Measurements from ENCODE around the gene BFSP2.
"Not testable (repeated sequence)": the region's sequence is repeated elsewhere in the genome, so short reads cannot be mapped to it uniquely, and the experiment has no call there.

Gene BFSP2

GRCh38 chr3:133482474-133482873, 82.6 kb downstream of the BFSP2 start:
- DNase-seq: not testable (repeated sequence)

DNA sequence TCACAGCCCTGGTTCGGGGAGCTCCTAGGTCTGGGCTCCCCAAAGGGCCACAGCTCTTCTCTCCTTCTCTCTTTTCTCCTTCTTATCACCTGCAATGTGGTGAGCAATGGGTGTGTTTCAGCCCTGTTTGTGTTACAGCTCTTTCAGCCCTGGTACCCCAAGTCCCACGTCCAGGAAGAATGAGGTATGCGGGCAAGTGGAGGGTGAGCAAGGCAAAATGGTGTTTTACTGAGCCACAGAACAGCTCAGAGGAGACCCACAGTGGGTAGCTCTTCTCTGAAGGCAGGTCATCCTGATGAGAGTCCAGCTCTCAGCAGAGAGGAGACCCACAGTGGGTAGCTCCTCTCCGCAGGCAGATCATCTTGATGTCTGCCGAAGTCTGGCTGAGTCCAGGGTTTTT, 86.8 kb downstream of the BFSP2 start:
- DNase-seq: no peak

DNA sequence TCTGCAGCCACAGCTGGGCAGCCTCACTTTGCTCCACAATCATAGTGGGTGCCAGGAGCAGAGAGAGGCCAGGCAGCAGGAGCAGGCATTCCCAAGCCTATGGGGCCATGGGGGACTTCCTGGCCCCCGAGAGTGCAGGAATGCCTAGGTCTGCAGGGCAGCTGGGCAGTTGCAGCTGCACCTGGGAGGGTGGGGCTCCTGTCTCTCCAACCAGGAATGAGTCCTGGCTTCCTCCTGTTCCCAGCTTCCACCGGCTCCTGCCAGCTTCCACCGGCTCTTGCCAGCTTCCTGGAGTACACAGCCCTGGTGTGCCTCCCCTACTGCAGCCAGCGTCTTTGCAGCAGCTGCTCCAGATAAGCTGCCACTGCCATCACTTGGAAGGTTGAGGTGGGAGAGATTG, 87.3 kb downstream of the BFSP2 start:
- DNase-seq: no peak

DNA sequence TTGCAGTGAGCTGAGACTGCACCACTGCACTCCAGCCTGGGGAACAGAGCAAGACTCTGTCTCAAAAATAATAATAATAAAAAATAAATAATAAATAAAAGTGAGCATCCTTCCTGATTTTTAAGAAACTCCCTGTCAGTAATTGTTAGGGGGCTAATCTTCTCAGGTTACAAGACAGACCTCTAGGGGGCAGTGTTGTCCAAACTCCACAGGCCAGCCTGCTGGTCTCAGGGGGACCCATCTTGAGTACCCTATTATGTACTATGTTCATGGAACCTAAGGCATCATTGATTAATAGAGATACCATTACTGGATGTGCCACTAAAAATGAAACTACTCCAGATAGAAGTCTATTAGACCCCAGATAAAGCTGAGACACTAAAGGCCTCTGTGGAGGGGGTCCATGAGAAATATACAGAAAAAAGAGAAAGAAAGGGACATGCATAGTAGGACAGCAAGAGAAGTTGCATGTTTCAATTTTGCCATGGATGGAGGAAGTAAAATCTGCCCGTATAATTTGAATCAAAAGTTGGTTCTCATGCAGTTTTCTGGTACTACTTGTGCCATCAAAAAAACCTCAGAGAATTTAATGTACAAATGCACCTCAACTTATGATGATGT, 88.2 kb downstream of the BFSP2 start:
- DNase-seq: no peak

DNA sequence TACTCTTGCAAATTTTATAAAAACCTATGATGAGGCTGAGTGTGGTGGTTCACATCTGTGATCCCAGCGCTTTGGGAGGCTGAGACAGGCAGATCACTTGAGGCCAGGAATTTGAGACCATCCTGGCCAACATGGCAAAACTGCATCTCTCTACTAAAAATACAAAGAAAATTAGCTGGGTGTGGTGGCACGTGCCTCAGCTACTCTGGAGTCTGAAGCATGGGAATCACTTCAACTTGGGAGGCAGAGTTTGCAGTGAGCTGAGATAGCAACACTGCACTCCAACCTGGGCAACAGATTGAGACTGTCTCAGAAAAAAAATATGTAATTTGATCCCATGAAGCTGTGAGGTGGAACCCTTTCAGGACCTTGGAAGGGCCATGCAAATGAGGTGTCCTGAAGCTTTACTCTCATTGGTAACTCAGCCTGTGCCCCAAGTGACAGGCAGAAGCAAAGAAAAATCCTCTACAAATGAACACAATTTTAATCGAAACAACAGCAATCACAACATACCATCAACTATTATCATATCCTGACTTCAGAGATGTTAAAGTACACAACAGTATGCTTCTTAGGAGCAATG, 89.0 kb downstream of the BFSP2 start:
- no peak for DNase-seq

GRCh38 chr3:133489466-133490085, 89.7 kb downstream of the BFSP2 start:
- no peak for DNase-seq

- DNase-seq: no peak
These were observed 90.9 kb downstream of the BFSP2 start for GRCh38 chr3:133490468-133491351.

GRCh38 chr3:133491481-133492059, 91.7 kb downstream of the BFSP2 start:
- DNase-seq: no peak

GRCh38 chr3:133492159-133492741, 92.4 kb downstream of the BFSP2 start:
- DNase-seq: no peak

DNA sequence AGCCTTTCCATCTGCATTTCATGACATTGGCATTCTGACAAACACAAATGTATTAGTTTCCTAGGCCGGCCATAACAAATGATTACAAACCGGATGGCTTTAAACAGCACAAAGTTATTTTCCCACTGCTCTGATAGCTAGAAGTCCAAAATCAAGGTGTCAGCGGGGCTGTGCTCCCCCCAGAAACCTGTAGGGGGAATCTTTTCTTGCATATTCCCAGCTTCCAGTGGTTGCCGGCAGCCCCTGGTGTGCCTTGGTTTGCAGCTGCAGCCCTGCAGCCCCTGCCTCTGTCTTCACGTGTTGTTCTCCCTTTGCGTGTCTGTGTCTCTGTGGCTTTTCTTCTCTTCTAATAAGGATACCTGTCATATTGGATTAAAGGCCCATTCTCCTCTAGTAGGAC, 94.6 kb downstream of the BFSP2 start:
- DNase-seq: no peak

- not testable (repeated sequence) for DNase-seq
These were observed 102.7 kb downstream of the BFSP2 start for GRCh38 chr3:133502542-133502941.

- no peak for DNase-seq
These were observed 103.6 kb downstream of the BFSP2 start for GRCh38 chr3:133503409-133503808.

DNA sequence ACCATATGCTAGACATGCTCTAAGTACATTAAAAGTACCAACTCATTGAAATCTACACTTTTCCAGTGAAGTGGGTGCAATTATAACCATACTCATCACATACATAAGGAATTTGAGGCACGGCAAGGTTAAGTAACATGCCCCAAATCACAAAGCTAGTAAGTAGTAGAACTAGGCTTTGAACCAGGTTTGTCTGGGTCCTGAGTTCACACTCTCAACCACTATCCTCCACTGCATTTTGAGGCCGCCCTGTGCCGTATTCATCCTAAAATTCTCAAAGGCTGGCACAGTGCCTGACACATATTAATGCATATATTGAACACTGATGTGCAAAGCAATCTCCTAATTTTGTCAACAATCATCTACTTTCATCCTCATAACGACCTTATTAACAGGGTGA, 104.9 kb downstream of the BFSP2 start:
- DNase-seq: no peak

- no peak for DNase-seq
These were observed 106.0 kb downstream of the BFSP2 start for GRCh38 chr3:133505813-133506212.

DNA sequence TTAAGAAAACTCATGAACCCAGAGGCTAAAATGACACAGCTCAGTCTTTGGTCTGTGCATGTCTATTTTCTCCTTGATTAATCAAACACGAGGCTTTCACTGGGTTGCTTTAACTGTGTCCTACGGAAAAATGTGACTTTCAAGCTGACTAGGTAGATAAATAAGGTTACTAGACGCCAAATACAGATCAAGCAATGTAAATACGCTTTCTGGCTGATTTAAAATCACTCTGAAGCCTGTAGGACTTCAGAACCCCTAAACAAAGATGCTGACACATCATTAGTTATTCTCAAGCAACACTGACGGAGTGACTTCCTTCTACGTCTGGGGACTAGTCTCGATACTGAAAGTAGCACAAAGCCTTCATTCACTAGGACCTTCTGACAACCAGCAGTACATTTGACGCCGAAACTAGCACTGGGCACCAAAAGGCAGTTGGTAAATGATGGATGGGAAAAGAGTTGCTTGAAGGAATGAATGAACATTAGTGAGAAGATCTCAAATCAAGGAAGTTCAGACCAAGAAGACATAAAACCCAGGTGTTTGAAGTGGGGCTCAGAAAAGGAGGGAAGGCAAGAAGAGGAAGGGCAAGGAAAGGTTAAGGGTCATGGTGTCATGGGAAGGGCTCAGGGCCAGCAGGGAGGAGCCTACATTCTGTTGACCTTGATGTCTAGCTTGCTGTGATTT, 106.5 kb downstream of the BFSP2 start:
- DNase-seq: no peak

DNA sequence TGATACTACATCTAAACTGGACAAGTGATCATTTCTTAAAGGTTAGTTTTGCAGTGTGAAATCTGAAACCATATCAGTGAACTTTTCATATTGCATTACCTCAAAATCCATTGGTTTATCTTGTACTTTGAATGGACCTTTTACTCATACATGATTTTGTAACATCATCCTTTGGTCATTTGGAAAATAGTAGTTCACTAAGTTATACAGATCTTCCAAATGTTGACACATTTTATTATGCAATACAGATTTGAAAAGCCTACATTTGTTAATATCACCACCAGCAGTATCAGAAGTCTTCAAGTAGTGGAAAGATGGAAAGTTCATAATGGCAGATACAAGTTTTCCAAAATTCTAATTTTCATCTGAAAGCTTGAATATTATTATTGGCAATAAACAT, 109.6 kb downstream of the BFSP2 start:
- DNase-seq: no peak

DNA sequence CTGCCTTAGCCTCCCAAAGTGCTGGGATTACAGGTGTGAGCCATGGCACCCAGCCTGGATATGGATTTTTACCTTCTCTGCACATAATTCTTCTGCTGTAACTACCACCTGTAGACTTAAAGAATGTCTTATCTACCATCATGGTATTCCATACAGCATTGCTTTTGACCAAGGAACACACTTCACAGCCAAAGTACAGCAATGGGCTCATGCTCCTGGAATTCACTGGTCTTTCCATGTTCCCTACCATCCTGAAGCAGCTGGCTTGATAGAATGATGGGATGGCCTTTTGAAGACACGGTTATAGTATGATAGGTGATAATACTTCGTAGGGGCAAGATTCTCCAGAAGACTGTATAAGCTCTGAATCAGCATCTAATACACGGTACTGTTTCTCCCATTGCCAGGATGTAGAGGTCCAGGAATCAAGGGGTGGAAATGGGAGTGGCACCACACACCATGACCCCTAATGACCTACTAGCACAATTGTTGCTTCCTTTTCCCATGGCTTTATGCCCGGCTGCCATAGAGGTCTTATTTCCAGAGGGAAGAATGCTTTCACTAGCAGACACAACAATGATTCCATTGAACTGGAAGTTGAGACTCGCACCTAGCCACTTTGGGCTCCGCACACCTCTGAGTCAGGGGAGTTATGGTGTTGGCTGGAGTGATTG, 112.7 kb downstream of the BFSP2 start:
- no peak for DNase-seq

DNA sequence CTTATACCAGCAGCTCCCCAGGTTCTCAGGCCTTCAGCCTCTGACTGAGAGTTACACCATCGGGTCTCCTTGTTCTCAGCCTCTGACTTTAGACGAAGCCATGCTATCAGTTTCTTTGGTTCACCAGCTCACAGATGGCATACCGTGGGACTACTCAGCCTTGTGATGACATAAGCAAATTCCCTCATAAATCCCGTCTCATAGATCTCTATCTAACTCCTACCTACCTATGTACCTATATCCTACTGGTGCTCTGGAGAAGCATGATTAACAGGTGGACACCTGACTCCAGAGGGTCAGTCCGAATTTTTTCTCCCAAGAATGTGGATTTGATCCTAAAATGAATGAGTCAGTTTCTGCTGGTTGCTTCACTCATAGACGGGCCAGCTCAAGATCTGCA, 114.6 kb downstream of the BFSP2 start:
- DNase-seq: no peak

DNA sequence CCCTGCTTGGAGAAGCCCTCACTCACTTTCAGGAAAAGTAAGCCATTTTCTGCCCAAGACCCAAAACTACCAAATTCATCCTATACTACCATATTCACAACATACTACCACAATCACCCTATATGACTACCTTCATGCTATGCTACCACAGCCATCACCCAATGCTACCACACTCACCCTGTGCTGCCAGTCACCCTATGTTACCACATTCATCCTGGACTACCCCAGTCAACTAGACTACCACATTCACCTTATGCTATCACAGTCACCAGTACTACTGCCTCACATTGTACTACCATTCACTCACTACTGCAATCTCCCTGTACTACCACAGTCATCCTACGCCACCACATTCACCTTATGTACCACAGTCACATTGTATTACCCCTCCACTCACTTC, 115.3 kb downstream of the BFSP2 start:
- no peak for DNase-seq

DNA sequence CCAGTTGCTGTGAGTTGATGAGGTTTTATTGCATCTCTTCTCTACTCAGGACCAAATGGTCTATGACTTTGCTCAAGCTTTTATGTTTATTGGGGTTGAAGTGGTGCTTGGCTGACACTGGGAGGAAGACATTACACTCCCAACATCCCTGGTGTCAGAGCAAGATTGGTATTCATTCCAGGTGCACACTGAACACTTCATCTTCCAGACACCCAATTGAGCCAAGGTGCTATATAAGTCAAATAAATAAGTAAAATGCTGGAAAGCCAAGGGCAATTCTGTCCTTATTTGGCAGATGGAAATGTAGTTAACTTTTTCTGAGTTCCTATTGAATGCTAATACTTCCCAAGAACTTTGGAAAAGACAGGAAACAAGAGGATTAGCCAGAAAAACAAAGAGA, 120.4 kb downstream of the BFSP2 start:
- no peak for DNase-seq

- not testable (repeated sequence) for DNase-seq
These were observed 121.1 kb downstream of the BFSP2 start for GRCh38 chr3:133520938-133521337.

DNA sequence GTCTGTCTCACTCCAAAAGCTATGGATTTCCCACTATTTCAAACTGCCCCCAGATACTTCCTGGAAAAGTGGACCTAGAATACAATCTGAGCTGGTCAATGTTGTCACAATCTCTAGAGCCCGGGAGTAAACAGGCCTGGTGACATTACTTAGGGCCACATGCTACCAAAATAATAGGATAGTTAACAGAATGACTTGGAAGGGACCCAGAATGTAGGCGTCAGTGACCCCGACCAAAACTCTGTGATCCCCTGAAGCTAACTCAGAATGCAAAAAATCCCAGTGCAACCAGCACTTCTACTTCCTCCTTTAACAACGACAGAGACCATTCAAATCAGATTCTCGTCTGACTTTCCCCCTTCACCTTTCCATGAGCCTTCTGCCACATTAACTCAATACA, 122.1 kb downstream of the BFSP2 start:
- DNase-seq: no peak
